ENCODE measurements around the gene HIRIP3. TPM values are rescaled to one million over a fixed set of nuclear protein-coding genes. Genes with fewer than 3 reads are reported as not detected.

HIRIP3 gene
- total and polyA plus RNA-seq, 3 experiments from 2014 or later: 22.0 to 48.0 (median 45.6) TPM

DNA sequence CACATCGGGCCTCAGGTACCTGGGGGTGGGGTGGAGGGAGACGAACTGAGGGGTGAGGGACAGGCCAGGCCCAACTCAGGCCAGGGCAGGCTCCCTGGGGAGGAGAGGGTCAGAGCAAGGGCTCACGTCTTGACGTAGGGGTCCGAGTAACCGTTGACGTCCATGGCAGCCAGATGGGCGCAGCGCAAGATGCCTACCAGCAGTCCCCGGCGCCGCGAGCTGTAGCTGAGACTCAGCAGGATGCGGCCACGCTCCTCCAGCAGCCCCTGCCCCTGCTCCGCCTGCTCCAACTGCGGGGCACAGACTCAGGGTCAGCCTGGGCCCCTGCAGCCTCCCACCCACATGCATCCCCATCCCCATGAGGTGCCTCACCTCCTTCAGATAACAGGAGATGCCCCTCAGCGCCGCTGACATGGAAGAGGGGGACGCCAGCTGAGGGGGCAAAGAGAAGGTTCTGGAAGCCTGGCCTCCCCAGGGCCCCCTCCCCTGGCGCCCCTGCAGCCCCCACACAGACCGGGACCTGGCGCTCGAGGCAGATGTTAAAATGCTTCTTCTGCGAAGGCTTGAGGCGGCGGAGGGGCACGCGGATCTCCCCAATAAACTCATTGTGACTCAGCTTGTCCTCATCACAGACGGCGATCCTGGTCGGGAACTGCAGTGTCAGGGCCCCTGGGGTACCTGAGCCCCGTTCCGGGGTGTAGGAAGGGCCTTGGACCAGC lies 11.4 kb upstream of the HIRIP3 start:
- peaks cover 6% of the 10 kb centered on the region for H3K4me1 ChIP-seq (ENCODE audit: insufficient read depth, low read length)
- ChIA-PET POLR2A (no interaction called here), CTCF (interaction anchor here (1.1 to 1.7 kb wide), 5 partner anchors 26 to 308 kb away, joined by 3 to 8 read pairs (median 5); partner anchors contain the start of gene KCTD13)
- H3K9me3 ChIP-seq (ENCODE audit: low read length): no peaks in the 10 kb centered on the region
- Mint-ChIP-seq H3K4me1 (peaks cover under 1 to 11% (median 11%) of the 10 kb centered on the region in 3 donors), H3K27me3 (peaks cover 10 to 23% of the 10 kb centered on the region in 2 donors), H3K9me3 (no peaks in the 10 kb centered on the region), H3K27ac (no peak overlapping the region), H3K4me3 (no peak overlapping the region), H3K36me3 (peaks cover 0 to 18% (median 3%) of the 10 kb centered on the region in 3 donors)
- H3K4me3 ChIP-seq (ENCODE audit: low read length): no peak overlapping the region
- H3K27ac ChIP-seq (ENCODE audit: low read depth, low read length): no peak overlapping the region
- H3K27me3 ChIP-seq (ENCODE audit: insufficient read depth, low read length, poor library complexity, severe bottlenecking): peaks cover 7% of the 10 kb centered on the region
- no peak for DNase-seq
- H3K36me3 ChIP-seq (ENCODE audit: insufficient read depth, low read length): no peaks in the 10 kb centered on the region

DNA sequence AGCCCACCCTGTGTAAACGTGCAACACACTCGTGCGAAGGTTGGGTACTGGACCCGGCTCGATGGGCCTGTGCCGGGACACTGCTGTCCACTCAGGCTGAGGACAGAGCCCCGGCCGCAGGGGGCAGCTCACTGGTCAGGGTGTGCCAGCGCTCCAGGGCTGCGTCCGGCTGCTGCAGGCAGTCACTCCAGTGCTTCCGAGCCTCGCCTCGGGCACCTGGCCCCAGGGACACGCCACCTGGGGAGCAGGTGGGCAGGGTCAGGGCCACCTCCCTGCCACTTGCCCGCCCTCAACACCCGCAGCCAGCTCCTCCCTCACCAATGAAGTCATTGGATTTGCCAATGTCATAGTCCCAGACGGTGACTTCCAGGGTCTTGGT lies 10.7 kb upstream of the HIRIP3 start:
- POLR2A ChIA-PET: interaction anchor here (0.8 kb wide), 1 partner anchor 306 kb away, joined by 3 read pairs; no protein-coding TSS in a partner anchor
- H3K9me3 ChIP-seq (ENCODE audit: low read length): no peaks in the 10 kb centered on the region
- no peak for DNase-seq
- H3K4me3 Mint-ChIP-seq: no peak overlapping the region
- peaks cover 10 to 22% of the 10 kb centered on the region in 2 donors for H3K27me3 Mint-ChIP-seq
- no peak overlapping the region for H3K4me3 ChIP-seq (ENCODE audit: low read length)
- CTCF ChIA-PET: interaction anchor here (0.8 to 2.1 kb wide), 9 partner anchors 10 to 314 kb away, joined by 3 to 8 read pairs (median 5); partner anchors contain the start of genes INO80E and KCTD13
- H3K4me1 Mint-ChIP-seq: peaks cover 0 to 11% (median 8%) of the 10 kb centered on the region in 3 donors
- peaks cover 7% of the 10 kb centered on the region for H3K27me3 ChIP-seq (ENCODE audit: insufficient read depth, low read length, poor library complexity, severe bottlenecking)
- H3K36me3 Mint-ChIP-seq: peaks cover 0 to 23% (median 3%) of the 10 kb centered on the region in 3 donors
- H3K36me3 ChIP-seq (ENCODE audit: insufficient read depth, low read length): no peaks in the 10 kb centered on the region
- H3K4me1 ChIP-seq (ENCODE audit: insufficient read depth, low read length): peaks cover 6% of the 10 kb centered on the region
- no peaks in the 10 kb centered on the region for H3K9me3 Mint-ChIP-seq
- H3K27ac ChIP-seq (ENCODE audit: low read depth, low read length): no peak overlapping the region
- no peak overlapping the region for H3K27ac Mint-ChIP-seq

DNA sequence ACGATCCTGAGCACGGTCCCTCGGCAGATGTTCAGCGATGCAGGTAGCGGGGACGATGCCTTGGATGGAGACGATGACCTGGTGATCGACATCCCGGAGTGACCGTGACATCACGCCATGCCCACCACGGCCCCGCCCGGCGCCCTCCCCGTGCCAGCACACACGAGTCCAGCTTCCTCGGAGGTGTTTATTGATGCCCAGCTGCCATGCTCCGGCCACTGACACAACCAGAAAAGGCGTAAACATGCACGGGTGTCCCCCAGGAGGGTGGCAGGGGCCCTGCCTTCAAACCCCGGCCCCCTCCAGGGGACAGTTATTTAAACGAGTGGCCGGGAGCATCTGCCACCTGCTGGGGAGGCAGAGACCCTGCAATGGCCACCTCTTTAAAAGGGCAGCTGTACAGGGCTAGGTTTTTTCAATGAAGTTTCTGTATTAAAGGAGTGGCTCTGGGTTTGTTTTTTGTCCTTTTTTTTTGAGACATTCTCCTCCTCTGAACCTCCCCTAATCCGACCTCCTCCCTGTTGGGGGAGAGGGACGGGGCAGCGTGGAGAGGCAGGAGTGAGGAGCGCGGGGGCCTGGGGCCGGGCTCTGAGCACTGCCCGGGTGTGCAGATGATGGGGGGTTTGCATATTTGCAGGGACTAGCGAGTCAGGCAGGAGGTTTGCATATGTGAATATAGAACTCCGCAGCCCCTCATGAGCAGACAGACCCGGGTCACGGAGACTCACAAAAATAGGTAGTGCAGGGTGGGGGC lies 10.1 kb upstream of the HIRIP3 start:
- Mint-ChIP-seq H3K4me3 (no peak overlapping the region), H3K27me3 (peaks cover 10 to 21% of the 10 kb centered on the region in 2 donors), H3K27ac (no peak overlapping the region), H3K4me1 (peaks cover 0 to 10% (median 6%) of the 10 kb centered on the region in 3 donors), H3K36me3 (peaks cover 0 to 24% (median 3%) of the 10 kb centered on the region in 3 donors), H3K9me3 (no peaks in the 10 kb centered on the region)
- ChIA-PET POLR2A (interaction anchor here (0.8 kb wide), 1 partner anchor 305 kb away, joined by 3 read pairs; no protein-coding TSS in a partner anchor), CTCF (interaction anchor here (0.8 to 2.1 kb wide), 10 partner anchors 9 to 314 kb away, joined by 3 to 8 read pairs (median 4); partner anchors contain the start of genes INO80E, KCTD13 and TLCD3B)
- Histone ChIP-seq H3K36me3 (ENCODE audit: insufficient read depth, low read length) (no peaks in the 10 kb centered on the region), H3K4me3 (ENCODE audit: low read length) (no peak overlapping the region), H3K4me1 (ENCODE audit: insufficient read depth, low read length) (peaks cover 5% of the 10 kb centered on the region), H3K9me3 (ENCODE audit: low read length) (no peaks in the 10 kb centered on the region), H3K27ac (ENCODE audit: low read depth, low read length) (no peak overlapping the region), H3K27me3 (ENCODE audit: insufficient read depth, low read length, poor library complexity, severe bottlenecking) (peaks cover 5% of the 10 kb centered on the region)
- peak in 4 of 5 donors; percentile 22 to 61 (median 40) for DNase-seq

DNA sequence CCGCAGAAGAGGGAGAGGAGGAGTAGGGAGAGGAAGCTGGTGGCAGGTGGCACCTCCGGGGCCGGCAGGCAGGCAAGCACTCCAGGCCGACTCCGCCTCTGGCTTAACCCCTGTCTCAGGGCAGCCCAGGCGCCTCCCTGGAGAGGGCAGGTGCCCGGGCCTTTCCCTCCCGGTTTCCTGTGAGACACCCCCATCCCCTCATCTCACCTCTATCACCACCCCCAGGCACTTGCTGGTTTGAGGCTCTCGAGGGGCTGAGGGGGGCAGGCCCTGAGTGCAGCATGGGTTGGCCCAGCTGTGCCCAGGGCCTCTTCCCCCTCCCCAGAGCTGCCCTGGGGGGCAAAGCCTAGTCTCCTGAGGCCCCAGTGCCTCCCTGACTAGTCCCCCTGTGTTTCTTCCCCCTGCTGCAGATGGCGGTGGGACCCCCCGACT lies 9.4 kb upstream of the HIRIP3 start:
- POLR2A ChIA-PET: no interaction called here
- H3K4me3 Mint-ChIP-seq: no peak overlapping the region
- no peaks in the 10 kb centered on the region for H3K9me3 Mint-ChIP-seq
- peaks cover 10 to 15% of the 10 kb centered on the region in 2 donors for H3K27me3 Mint-ChIP-seq
- peaks cover 0 to 29% (median 3%) of the 10 kb centered on the region in 3 donors for H3K36me3 Mint-ChIP-seq
- no peak for DNase-seq
- H3K36me3 ChIP-seq (ENCODE audit: insufficient read depth, low read length): no peaks in the 10 kb centered on the region
- no peaks in the 10 kb centered on the region for H3K9me3 ChIP-seq (ENCODE audit: low read length)
- H3K4me3 ChIP-seq (ENCODE audit: low read length): no peak overlapping the region
- no peak overlapping the region for H3K27ac Mint-ChIP-seq
- H3K4me1 ChIP-seq (ENCODE audit: insufficient read depth, low read length): no peaks in the 10 kb centered on the region
- H3K4me1 Mint-ChIP-seq: peaks cover under 1 to 8% (median 1%) of the 10 kb centered on the region in 3 donors
- H3K27me3 ChIP-seq (ENCODE audit: insufficient read depth, low read length, poor library complexity, severe bottlenecking): no peaks in the 10 kb centered on the region
- CTCF ChIA-PET: interaction anchor here (0.8 to 2.1 kb wide), 9 partner anchors 8 to 313 kb away, joined by 3 to 8 read pairs (median 3); partner anchors contain the start of genes INO80E and TLCD3B
- no peak overlapping the region for H3K27ac ChIP-seq (ENCODE audit: low read depth, low read length)

DNA sequence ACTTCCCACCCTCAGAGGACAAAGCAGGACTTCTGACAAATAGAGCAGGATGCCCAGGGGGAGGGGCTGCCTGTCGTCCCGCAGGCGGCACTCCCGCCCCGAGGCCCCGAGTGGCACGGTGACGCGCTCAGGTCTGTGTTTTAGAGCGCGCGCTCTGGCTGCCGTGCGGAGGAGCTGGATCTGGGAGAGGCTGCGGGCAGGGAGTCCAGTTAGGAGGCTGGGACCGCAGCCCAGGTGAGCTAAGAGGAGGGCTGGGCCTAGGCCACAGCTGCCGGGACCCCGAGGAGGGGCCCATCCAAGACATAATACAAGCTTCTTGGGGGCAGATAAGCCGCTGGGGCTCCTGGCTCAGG lies 9.0 kb upstream of the HIRIP3 start:
- ChIA-PET CTCF (interaction anchor here (0.8 to 2.1 kb wide), 6 partner anchors 27 to 313 kb away, joined by 3 to 8 read pairs (median 4); partner anchors contain the start of gene TLCD3B), POLR2A (no interaction called here)
- H3K4me1 Mint-ChIP-seq: peaks cover 5 to 11% (median 6%) of the 10 kb centered on the region in 3 donors
- H3K4me3 Mint-ChIP-seq: no peak overlapping the region
- H3K36me3 Mint-ChIP-seq: peaks cover 0 to 33% (median 3%) of the 10 kb centered on the region in 3 donors
- Histone ChIP-seq H3K4me3 (ENCODE audit: low read length) (no peak overlapping the region), H3K36me3 (ENCODE audit: insufficient read depth, low read length) (peaks cover 4% of the 10 kb centered on the region), H3K9me3 (ENCODE audit: low read length) (no peaks in the 10 kb centered on the region), H3K27me3 (ENCODE audit: insufficient read depth, low read length, poor library complexity, severe bottlenecking) (no peaks in the 10 kb centered on the region), H3K27ac (ENCODE audit: low read depth, low read length) (no peak overlapping the region), H3K4me1 (ENCODE audit: insufficient read depth, low read length) (no peaks in the 10 kb centered on the region)
- H3K27me3 Mint-ChIP-seq: peaks cover 7 to 12% of the 10 kb centered on the region in 2 donors
- no peaks in the 10 kb centered on the region for H3K9me3 Mint-ChIP-seq
- DNase-seq: no peak
- H3K27ac Mint-ChIP-seq: no peak overlapping the region

DNA sequence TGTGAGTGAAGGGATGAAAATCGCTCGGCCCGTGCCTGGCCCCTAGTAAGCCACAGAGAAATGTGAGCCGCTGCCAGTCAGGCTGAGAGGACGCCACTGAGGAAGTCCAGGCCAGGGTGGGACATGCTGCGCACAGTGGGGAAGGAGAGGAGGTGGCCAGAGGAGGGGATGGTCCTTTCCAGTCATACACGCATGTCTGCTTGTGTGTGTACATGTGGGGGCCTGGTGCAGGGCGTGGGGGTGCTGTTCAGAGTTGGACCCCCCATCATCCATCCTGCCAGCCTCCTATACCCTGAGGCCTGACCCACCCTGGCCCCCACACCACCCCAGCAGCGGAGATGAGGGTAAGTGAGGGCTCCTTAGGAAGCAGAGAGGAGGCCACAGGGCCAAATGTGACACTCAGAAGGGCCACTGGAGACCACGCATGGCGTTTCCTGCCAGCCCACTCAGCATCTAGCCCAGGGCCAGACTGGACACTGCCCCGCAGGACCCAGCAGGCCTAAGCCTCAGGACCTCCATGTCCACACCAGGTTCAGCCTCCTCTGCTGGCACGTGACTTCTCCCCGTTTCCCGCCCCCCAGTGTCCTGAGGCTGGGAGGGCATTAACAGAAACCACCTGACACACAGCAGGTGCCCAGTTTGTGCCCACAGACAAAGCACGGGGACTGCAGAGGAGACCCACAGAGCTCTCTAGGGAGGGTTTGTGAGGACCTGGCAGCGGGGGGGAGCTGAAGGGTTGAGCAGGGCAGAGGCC lies 8.4 kb upstream of the HIRIP3 start:
- H3K4me1 Mint-ChIP-seq: peaks cover 10 to 11% (median 11%) of the 10 kb centered on the region in 3 donors
- DNase-seq: no peak
- Histone ChIP-seq H3K36me3 (ENCODE audit: insufficient read depth, low read length) (peaks cover 4% of the 10 kb centered on the region), H3K27me3 (ENCODE audit: insufficient read depth, low read length, poor library complexity, severe bottlenecking) (no peaks in the 10 kb centered on the region), H3K9me3 (ENCODE audit: low read length) (no peaks in the 10 kb centered on the region), H3K4me1 (ENCODE audit: insufficient read depth, low read length) (no peaks in the 10 kb centered on the region), H3K4me3 (ENCODE audit: low read length) (no peak overlapping the region), H3K27ac (ENCODE audit: low read depth, low read length) (no peak overlapping the region)
- no peaks in the 10 kb centered on the region for H3K9me3 Mint-ChIP-seq
- ChIA-PET CTCF (interaction anchor here (0.8 to 2.1 kb wide), 4 partner anchors 116 to 304 kb away, joined by 3 to 8 read pairs (median 4); no protein-coding TSS in a partner anchor), POLR2A (no interaction called here)
- H3K27me3 Mint-ChIP-seq: peaks cover 4 to 6% of the 10 kb centered on the region in 2 donors
- H3K4me3 Mint-ChIP-seq: no peak overlapping the region
- H3K36me3 Mint-ChIP-seq: peaks cover 0 to 39% (median 3%) of the 10 kb centered on the region in 3 donors
- H3K27ac Mint-ChIP-seq: no peak overlapping the region

DNA sequence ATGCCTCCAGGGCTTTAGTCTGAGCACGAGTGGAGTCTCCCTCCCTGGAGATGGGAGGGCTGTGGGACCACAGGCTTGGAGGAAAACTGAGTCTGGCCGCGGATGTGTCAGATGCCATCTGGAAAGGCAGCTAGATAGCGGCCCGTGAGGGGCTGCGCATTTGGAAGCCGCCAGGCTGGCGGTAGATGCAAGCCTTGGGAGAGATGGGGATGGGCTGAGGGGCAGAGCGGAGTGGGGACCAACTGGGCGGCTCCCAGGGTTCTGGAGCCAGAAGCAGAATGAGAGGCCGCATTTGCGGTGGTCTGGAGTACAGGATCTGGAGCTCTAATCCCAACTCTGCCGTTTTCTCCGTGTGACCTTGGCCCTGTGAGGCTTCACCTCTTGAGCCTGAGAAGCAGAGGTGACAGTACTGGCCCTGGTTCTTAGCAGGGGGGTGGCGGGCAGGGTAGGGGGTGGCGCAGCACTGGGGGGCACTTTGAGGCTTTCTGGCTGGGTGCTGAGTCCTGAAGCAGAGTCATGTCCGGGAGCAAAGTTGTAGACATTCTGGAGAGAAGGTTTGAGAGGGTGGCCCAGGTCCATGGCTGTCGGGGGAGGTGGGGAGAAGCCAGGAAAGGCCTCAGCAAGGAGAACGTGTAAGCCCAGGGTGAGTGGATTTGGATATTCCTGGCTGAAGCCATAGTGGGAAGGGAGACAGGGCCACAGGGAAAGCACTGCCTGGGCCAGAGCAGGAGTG lies 7.4 kb upstream of the HIRIP3 start:
- Mint-ChIP-seq H3K4me3 (peak overlapping the region in 2 of 7 donors; percentile 33 to 71), H3K9me3 (no peaks in the 10 kb centered on the region), H3K27me3 (no peaks in the 10 kb centered on the region), H3K36me3 (peaks cover 0 to 46% (median 3%) of the 10 kb centered on the region in 3 donors), H3K27ac (peak overlapping the region in 2 of 8 donors; percentile 12 to 75), H3K4me1 (peaks cover 15 to 20% (median 19%) of the 10 kb centered on the region in 3 donors)
- H3K4me3 ChIP-seq (ENCODE audit: low read length): no peak overlapping the region
- no peak overlapping the region for H3K27ac ChIP-seq (ENCODE audit: low read depth, low read length)
- DNase-seq: no peak
- POLR2A ChIA-PET: no interaction called here
- CTCF ChIA-PET: interaction anchor here (1.2 kb wide), 1 partner anchor 303 kb away, joined by 4 read pairs; no protein-coding TSS in a partner anchor
- H3K27me3 ChIP-seq (ENCODE audit: insufficient read depth, low read length, poor library complexity, severe bottlenecking): no peaks in the 10 kb centered on the region
- H3K4me1 ChIP-seq (ENCODE audit: insufficient read depth, low read length): no peaks in the 10 kb centered on the region
- no peaks in the 10 kb centered on the region for H3K9me3 ChIP-seq (ENCODE audit: low read length)
- H3K36me3 ChIP-seq (ENCODE audit: insufficient read depth, low read length): peaks cover 4% of the 10 kb centered on the region
